CD4-positive, CD25-positive, alpha-beta regulatory T cell (primary cell): ENCODE results near the gene SMURF2. TPM values are rescaled to one million over a fixed set of nuclear protein-coding genes. Genes with fewer than 3 reads are reported as not detected.
A peak's percentile ranks its signal among the peaks of the same experiment; 100 is the strongest.

Experiments
- ATAC-seq, 2 donors: fragments of 150-1000 bp; cut with Tn5 transposase; one replicate each; pipeline ENCODE4 v1.10.0; 2021; ENCODE audit warnings: low read depth in 2 of 2, moderate number of reproducible peaks in 2 of 2, moderate library complexity in 1 of 2
- DNase-seq, 3 donors: peaks; one replicate each; pipeline versions ENCODE4 v3.0.0 to v3.0.0-alpha.2; 2012 to 2022; ENCODE audit warnings: mixed read lengths in 1 of 3
- H3K27ac ChIP-seq: one replicate; pipeline ENCODE4 v1.7.0; 2013; ENCODE audit warnings: mild to moderate bottlenecking, low read length; ENCODE audit not compliant: insufficient read depth, poor library complexity, severe bottlenecking
- H3K27me3 ChIP-seq: one replicate; pipeline ENCODE4 v1.7.0; 2013; ENCODE audit warnings: low read length; ENCODE audit not compliant: control insufficient read depth, insufficient read depth
- H3K36me3 ChIP-seq: one replicate; pipeline ENCODE4 v1.7.0; 2013; ENCODE audit warnings: mild to moderate bottlenecking, low read length, moderate library complexity; ENCODE audit not compliant: control insufficient read depth, insufficient read depth
- H3K4me1 ChIP-seq: 2 replicates; pipeline ENCODE4 v1.7.0; 2013; ENCODE audit warnings: mild to moderate bottlenecking, low read length; ENCODE audit not compliant: insufficient read depth, control insufficient read depth, poor library complexity, severe bottlenecking
- H3K4me3 ChIP-seq: one replicate; pipeline ENCODE4 v1.7.0; 2013; ENCODE audit warnings: low read depth, mild to moderate bottlenecking, low read length, moderate library complexity
- H3K9me3 ChIP-seq, 2 experiments: 1 replicate in 1 of 2; 2 replicates in 1 of 2; pipeline ENCODE4 v1.7.0; 2013; ENCODE audit warnings: low read length in 2 of 2, mild to moderate bottlenecking in 1 of 2, moderate library complexity in 1 of 2; ENCODE audit not compliant: control insufficient read depth in 2 of 2
- H3K27ac Mint-ChIP-seq, 3 donors: one replicate each; pipeline ENCODE4 v1.8.0; 2020 to 2022; ENCODE audit warnings: mild to moderate bottlenecking in 3 of 3, mixed read lengths in 3 of 3, moderate library complexity in 2 of 3
- H3K27me3 Mint-ChIP-seq: one replicate; pipeline ENCODE4 v1.8.0; 2022; ENCODE audit warnings: mild to moderate bottlenecking, mixed read lengths
- H3K36me3 Mint-ChIP-seq: one replicate; pipeline ENCODE4 v1.8.0; 2020; ENCODE audit warnings: mixed read lengths
- H3K4me1 Mint-ChIP-seq, 4 donors: one replicate each; pipeline ENCODE4 v1.8.0; 2020 to 2022; ENCODE audit warnings: mixed read lengths in 4 of 4, mild to moderate bottlenecking in 1 of 4
- H3K4me3 Mint-ChIP-seq, 4 donors: one replicate each; pipeline ENCODE4 v1.8.0; 2020 to 2022; ENCODE audit warnings: mild to moderate bottlenecking in 4 of 4, mixed read lengths in 4 of 4, moderate library complexity in 3 of 4
- H3K9me3 Mint-ChIP-seq, 7 donors: one replicate each; pipeline ENCODE4 v1.8.0; 2020 to 2022; ENCODE audit warnings: mixed read lengths in 7 of 7, mild to moderate bottlenecking in 3 of 7, moderate library complexity in 2 of 7
- polyA plus RNA-seq, 4 donors: library from polyadenylated mRNA; unstranded; fragments of 300-500 nt; fragmentation: Illumina TruSeq; gene quantifications; one replicate each; pipeline ENCODE4 v1.2.3, GENCODE V29; 2021
- total RNA-seq: library from RNA; stranded (reverse); gene quantifications from one replicate; pipeline ENCODE4 v1.2.3, GENCODE V29; 2022

The SMURF2 gene
- total and polyA plus RNA-seq, 5 donors from 2014 or later = 4.0 to 18.7 (median 4.7) TPM

DNA sequence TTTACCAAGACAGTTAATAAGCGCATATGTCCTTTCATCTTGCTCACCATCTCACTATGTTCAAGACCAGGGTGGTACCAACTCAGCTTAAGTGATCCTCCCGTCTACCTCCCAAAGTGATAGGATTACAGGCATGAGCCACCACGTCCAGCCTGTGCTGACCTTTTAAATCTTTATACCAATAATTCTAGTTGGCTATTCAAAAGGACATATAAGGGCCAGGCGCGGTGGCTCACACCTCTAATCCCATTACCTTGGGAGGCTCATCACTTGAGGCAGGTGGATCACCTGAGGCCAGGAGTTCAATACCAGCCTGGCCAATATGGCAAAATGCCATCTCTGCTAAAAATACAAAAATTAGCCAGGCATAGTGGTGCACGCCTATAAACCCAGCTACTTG lies 152.9 kb downstream of the SMURF2 start:
- Histone ChIP-seq H3K27me3 (no peaks in the 10 kb centered on the region), H3K36me3 (peaks cover 53% of the 10 kb centered on the region), H3K4me1 (peaks cover 26% of the 10 kb centered on the region), H3K4me3 (no peak overlapping the region), H3K9me3 (no peaks in the 10 kb centered on the region), H3K27ac (no peak overlapping the region)
- ATAC-seq (no peak), DNase-seq (no peak)
- peak overlapping the region; percentile 60 to 74 (median 66) for H3K4me3 Mint-ChIP-seq
- peaks cover 0 to 5% (median 0%) of the 10 kb centered on the region in 7 donors for H3K9me3 Mint-ChIP-seq
- peaks cover 19% of the 10 kb centered on the region for H3K27me3 Mint-ChIP-seq
- H3K4me1 Mint-ChIP-seq = peaks cover 17 to 65% (median 44%) of the 10 kb centered on the region in 4 donors
- H3K27ac Mint-ChIP-seq = no peak overlapping the region
- H3K36me3 Mint-ChIP-seq = peaks cover 57% of the 10 kb centered on the region

DNA sequence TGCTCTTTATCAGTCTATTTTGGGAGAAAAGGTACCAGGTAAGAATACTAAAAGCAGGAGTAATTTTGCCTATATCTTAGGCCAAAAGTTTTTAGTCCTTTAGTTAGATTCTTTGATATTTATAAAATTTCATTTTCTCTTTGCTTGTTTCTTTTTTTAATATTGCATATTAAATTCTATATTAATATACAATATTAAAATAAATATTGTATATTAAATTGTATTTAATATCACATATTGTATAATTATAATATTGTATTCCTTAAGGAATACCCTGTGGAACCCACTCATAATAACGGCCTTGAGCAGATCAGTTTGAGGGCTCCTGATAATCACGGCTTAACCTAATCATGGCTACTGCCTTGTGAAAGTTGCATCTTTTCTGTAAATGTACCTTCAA lies 153.4 kb downstream of the SMURF2 start:
- ATAC-seq = no peak
- peaks cover 57% of the 10 kb centered on the region for H3K36me3 Mint-ChIP-seq

DNA sequence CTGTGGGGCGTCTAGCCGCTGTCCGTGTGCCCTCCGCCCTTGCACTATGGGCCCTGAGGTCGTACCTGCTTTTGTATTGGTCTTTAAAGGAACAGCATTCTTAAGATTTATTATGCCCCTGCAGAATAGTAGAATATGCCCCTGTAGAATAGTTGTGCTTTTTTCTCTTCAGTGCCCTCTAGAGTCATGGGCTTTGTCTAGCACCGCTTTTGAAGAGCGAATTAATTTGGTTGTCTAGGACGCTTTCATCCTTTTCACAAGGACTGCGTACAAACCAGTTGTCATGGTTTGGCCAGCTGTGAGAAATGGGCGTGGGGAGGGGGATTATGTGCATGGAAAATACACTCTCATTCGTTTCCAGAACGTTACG lies 154.7 kb downstream of the SMURF2 start:
- peak; percentile 25 to 85 (median 75) for DNase-seq
- H3K9me3 ChIP-seq = no peaks in the 10 kb centered on the region
- Mint-ChIP-seq H3K36me3 (peaks cover 63% of the 10 kb centered on the region), H3K27me3 (peaks cover 19% of the 10 kb centered on the region), H3K27ac (peak overlapping the region; percentile 100), H3K4me1 (peaks cover 5 to 67% (median 47%) of the 10 kb centered on the region in 4 donors), H3K9me3 (peaks cover 0 to 5% (median 0%) of the 10 kb centered on the region in 7 donors), H3K4me3 (peak overlapping the region; percentile 88 to 100 (median 99))
- H3K27ac ChIP-seq = peak overlapping the region; percentile 99
- ATAC-seq = peak; percentile 41 to 43
- H3K4me1 ChIP-seq = peaks cover 44% of the 10 kb centered on the region
- peaks cover 54% of the 10 kb centered on the region for H3K36me3 ChIP-seq
- H3K4me3 ChIP-seq = peak overlapping the region; percentile 90
- H3K27me3 ChIP-seq = no peaks in the 10 kb centered on the region

More for the DNA sequence above, 153.4 kb downstream of the SMURF2 start:
- Histone ChIP-seq H3K4me1 (peaks cover 31% of the 10 kb centered on the region), H3K9me3 (no peaks in the 10 kb centered on the region), H3K4me3 (peak overlapping the region; percentile 90), H3K27me3 (no peaks in the 10 kb centered on the region), H3K36me3 (peaks cover 54% of the 10 kb centered on the region), H3K27ac (no peak overlapping the region)
- Mint-ChIP-seq H3K4me1 (peaks cover 12 to 67% (median 43%) of the 10 kb centered on the region in 4 donors), H3K4me3 (peak overlapping the region; percentile 73 to 100 (median 93)), H3K9me3 (peaks cover 0 to 5% (median 0%) of the 10 kb centered on the region in 7 donors), H3K27me3 (peaks cover 19% of the 10 kb centered on the region), H3K27ac (no peak overlapping the region)
- no peak for DNase-seq

DNA sequence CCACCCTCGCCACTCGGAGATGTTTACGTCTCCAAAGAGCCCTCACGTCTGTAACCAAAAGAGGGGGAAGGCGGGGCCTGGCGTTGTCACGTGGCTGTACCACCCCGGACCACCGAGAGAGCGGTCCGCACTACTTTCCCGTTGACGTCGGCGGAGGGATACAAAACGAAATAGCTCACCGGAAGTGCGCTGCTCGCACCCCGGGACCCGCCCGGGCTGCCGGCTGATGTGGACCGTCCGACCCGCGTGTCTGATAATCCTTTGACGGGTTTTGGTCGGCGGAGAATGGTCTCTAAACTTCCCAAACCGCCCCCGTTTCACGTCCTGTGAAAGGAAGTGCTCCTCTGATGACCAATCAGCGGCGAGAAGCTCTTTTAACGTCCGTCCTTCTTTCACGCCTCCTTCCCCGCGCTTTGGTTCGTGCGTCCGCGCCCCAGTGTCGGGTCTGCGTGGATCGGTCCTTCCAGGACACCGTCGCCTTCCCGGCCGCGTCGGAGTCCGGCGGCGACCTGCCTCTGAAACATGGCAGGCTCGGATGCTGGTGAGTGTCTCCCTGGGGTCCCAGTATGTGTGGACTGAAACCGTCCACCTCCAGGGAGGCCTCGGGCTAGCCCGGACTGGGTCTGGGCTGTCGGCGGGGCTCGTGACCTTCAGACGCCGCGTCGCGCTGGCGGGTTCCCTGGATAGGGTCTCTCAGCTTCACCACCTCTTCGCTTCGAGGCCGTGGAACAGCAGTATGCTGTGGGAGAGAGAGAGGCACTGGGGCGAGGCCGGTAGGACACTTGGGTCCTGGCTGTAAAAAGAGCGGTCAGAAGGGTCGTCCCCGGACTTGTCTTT lies 155.3 kb downstream of the SMURF2 start, which contains the start of gene CEP95:
Gene CEP95, plus strand, starts transcription at position 402 of the 837 bp plus-strand sequence. Its CDS starts 121 bp downstream, at position 523.
- H3K36me3 Mint-ChIP-seq = peaks cover 67% of the 10 kb centered on the region
- H3K4me1 ChIP-seq = peaks cover 47% of the 10 kb centered on the region

GRCh38 chr17:64506201-64506575 lies 155.9 kb downstream of the SMURF2 start, which contains the start of gene DDX5:
Gene DDX5 (minus strand): TSS chr17:64506289. CDS start chr17:64506119, 170 bp downstream.
- Histone ChIP-seq H3K27ac (peak within 1 kb of the TSS; percentile 99), H3K9me3 (no peaks in the 10 kb centered on the region), H3K4me1 (peaks cover 51% of the 10 kb centered on the region), H3K27me3 (no peaks in the 10 kb centered on the region), H3K4me3 (peak within 1 kb of the TSS; percentile 100), H3K36me3 (peaks cover 59% of the 10 kb centered on the region)
- peaks cover 68% of the 10 kb centered on the region for H3K36me3 Mint-ChIP-seq
- H3K9me3 Mint-ChIP-seq = peaks cover 0 to 5% (median 0%) of the 10 kb centered on the region in 7 donors
- peak within 1 kb of the TSS; percentile 100 for H3K27ac Mint-ChIP-seq
- peaks cover 19% of the 10 kb centered on the region for H3K27me3 Mint-ChIP-seq
- DNase-seq (peak; percentile 92 to 98 (median 97)), ATAC-seq (peak; percentile 61 to 67)
- H3K4me3 Mint-ChIP-seq = peak within 1 kb of the TSS; percentile 88 to 100 (median 99)
- H3K4me1 Mint-ChIP-seq = peaks cover 5 to 69% (median 51%) of the 10 kb centered on the region in 4 donors

More for the DNA sequence above, 155.3 kb downstream of the SMURF2 start, which contains the start of gene CEP95:
- H3K4me1 Mint-ChIP-seq = peaks cover 5 to 68% (median 49%) of the 10 kb centered on the region in 4 donors
- H3K4me3 Mint-ChIP-seq = peak within 1 kb of the TSS; percentile 88 to 100 (median 99)
- H3K27ac Mint-ChIP-seq = peak within 1 kb of the TSS; percentile 100
- H3K27me3 ChIP-seq = no peaks in the 10 kb centered on the region
- peaks cover 54% of the 10 kb centered on the region for H3K36me3 ChIP-seq
- H3K9me3 Mint-ChIP-seq = peaks cover 0 to 5% (median 0%) of the 10 kb centered on the region in 7 donors
- peaks cover 19% of the 10 kb centered on the region for H3K27me3 Mint-ChIP-seq
- DNase-seq = peak; percentile 92 to 98 (median 96)
- peak within 1 kb of the TSS; percentile 100 for H3K4me3 ChIP-seq
- peak within 1 kb of the TSS; percentile 99 for H3K27ac ChIP-seq
- peak; percentile 64 to 66 for ATAC-seq
- no peaks in the 10 kb centered on the region for H3K9me3 ChIP-seq

GRCh38 chr17:64505340-64506200 lies 156.5 kb downstream of the SMURF2 start:
- H3K36me3 ChIP-seq = peaks cover 59% of the 10 kb centered on the region
- peaks cover 5 to 69% (median 57%) of the 10 kb centered on the region in 4 donors for H3K4me1 Mint-ChIP-seq
- H3K4me1 ChIP-seq = peaks cover 51% of the 10 kb centered on the region

GRCh38 chr17:64504769-64505339 lies 157.3 kb downstream of the SMURF2 start:
- Histone ChIP-seq H3K36me3 (peaks cover 59% of the 10 kb centered on the region), H3K4me3 (peak overlapping the region; percentile 100), H3K27ac (peak overlapping the region; percentile 99), H3K9me3 (no peaks in the 10 kb centered on the region), H3K27me3 (no peaks in the 10 kb centered on the region), H3K4me1 (peaks cover 54% of the 10 kb centered on the region)
- H3K4me1 Mint-ChIP-seq = peaks cover 13 to 72% (median 62%) of the 10 kb centered on the region in 4 donors
- H3K9me3 Mint-ChIP-seq = peaks cover 0 to 5% (median 0%) of the 10 kb centered on the region in 7 donors
- ATAC-seq (no peak), DNase-seq (no peak)
- peaks cover 70% of the 10 kb centered on the region for H3K36me3 Mint-ChIP-seq
- peak overlapping the region; percentile 88 to 100 (median 99) for H3K4me3 Mint-ChIP-seq
- peak overlapping the region; percentile 100 for H3K27ac Mint-ChIP-seq
- peaks cover 19% of the 10 kb centered on the region for H3K27me3 Mint-ChIP-seq

More at GRCh38 chr17:64505340-64506200, 156.5 kb downstream of the SMURF2 start:
- peaks cover 0 to 5% (median 0%) of the 10 kb centered on the region in 7 donors for H3K9me3 Mint-ChIP-seq
- peak overlapping the region; percentile 88 to 100 (median 99) for H3K4me3 Mint-ChIP-seq
- Histone ChIP-seq H3K27ac (peak overlapping the region; percentile 99), H3K9me3 (no peaks in the 10 kb centered on the region), H3K4me3 (peak overlapping the region; percentile 100), H3K27me3 (no peaks in the 10 kb centered on the region)
- peaks cover 19% of the 10 kb centered on the region for H3K27me3 Mint-ChIP-seq
- H3K36me3 Mint-ChIP-seq = peaks cover 69% of the 10 kb centered on the region
- ATAC-seq = peak; percentile 42
- H3K27ac Mint-ChIP-seq = peak overlapping the region; percentile 100
- DNase-seq = peak; percentile 77 to 94 (median 92)
